ENCODE results near the gene PTGES. TPM values are rescaled to one million over a fixed set of nuclear protein-coding genes. Genes with fewer than 3 reads are reported as not detected.

The PTGES gene
- total and polyA plus RNA-seq, 9 of the 15 experiments (the other 6 are each of a cell fraction or from before 2014, with no cell fraction given), result 0.13 TPM; not detected in 8

DNA sequence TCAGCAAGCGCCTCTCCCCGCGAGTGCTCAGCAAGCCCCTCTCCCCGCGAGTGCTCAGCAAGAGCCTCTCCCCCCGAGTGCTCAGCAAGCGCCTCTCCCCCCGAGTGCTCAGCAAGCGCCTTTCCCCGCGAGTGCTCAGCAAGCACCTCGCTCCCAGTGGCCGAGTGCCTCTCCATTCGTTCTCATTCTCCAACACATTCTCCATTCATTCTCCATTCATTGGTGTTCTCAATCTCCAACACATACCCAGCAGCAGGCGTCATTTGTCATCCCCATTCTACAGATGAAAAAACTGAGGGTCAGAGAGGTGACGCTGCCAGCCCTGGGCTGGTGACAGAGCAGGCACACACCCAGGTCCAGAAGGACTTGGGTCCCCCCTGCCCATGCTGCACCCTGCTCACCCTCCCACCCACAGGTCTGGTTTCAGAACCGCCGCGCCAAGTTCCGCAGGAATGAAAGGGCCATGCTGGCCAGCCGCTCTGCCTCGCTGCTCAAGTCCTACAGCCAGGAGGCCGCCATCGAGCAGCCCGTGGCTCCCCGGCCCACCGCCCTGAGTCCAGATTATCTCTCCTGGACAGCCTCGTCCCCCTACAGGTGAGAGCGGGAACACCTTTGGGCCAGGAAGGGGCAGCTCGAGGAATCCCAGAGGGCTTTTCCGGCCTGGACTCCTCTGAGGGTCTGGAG lies 32.5 kb downstream of the PTGES start (continued):
- peak; percentile 35 for TF ChIP-seq FIP1L1 (IDR thresholded peaks at IDR 0.05; ENCODE audit: low read depth, low read length, poor library complexity, severe bottlenecking)
- TF ChIP-seq, protein P1, sequence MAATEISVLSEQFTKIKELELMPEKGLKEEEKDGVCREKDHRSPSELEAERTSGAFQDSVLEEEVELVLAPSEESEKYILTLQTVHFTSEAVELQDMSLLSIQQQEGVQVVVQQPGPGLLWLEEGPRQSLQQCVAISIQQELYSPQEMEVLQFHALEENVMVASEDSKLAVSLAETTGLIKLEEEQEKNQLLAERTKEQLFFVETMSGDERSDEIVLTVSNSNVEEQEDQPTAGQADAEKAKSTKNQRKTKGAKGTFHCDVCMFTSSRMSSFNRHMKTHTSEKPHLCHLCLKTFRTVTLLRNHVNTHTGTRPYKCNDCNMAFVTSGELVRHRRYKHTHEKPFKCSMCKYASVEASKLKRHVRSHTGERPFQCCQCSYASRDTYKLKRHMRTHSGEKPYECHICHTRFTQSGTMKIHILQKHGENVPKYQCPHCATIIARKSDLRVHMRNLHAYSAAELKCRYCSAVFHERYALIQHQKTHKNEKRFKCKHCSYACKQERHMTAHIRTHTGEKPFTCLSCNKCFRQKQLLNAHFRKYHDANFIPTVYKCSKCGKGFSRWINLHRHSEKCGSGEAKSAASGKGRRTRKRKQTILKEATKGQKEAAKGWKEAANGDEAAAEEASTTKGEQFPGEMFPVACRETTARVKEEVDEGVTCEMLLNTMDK (IDR thresholded peaks at IDR 0.05; ENCODE audit: borderline replicate concordance, insufficient read depth, low read depth, low read length, poor library complexity, severe bottlenecking), result peak; percentile 50
- TF ChIP-seq HDAC2 (IDR thresholded peaks at IDR 0.05), result 0 out of 2 replicates have a peak, but pooled peaks have one; percentile 17
- TF ChIP-seq FOS (IDR thresholded peaks at IDR 0.05; ENCODE audit: extremely low read depth, insufficient read length), result no peak
- TF ChIP-seq ZNF436 (CRISPR knock-in tag; IDR thresholded peaks at IDR 0.05), result no peak
- TF ChIP-seq BCOR (IDR thresholded peaks at IDR 0.05), result peak; percentile 87
- TF ChIP-seq, protein P2, sequence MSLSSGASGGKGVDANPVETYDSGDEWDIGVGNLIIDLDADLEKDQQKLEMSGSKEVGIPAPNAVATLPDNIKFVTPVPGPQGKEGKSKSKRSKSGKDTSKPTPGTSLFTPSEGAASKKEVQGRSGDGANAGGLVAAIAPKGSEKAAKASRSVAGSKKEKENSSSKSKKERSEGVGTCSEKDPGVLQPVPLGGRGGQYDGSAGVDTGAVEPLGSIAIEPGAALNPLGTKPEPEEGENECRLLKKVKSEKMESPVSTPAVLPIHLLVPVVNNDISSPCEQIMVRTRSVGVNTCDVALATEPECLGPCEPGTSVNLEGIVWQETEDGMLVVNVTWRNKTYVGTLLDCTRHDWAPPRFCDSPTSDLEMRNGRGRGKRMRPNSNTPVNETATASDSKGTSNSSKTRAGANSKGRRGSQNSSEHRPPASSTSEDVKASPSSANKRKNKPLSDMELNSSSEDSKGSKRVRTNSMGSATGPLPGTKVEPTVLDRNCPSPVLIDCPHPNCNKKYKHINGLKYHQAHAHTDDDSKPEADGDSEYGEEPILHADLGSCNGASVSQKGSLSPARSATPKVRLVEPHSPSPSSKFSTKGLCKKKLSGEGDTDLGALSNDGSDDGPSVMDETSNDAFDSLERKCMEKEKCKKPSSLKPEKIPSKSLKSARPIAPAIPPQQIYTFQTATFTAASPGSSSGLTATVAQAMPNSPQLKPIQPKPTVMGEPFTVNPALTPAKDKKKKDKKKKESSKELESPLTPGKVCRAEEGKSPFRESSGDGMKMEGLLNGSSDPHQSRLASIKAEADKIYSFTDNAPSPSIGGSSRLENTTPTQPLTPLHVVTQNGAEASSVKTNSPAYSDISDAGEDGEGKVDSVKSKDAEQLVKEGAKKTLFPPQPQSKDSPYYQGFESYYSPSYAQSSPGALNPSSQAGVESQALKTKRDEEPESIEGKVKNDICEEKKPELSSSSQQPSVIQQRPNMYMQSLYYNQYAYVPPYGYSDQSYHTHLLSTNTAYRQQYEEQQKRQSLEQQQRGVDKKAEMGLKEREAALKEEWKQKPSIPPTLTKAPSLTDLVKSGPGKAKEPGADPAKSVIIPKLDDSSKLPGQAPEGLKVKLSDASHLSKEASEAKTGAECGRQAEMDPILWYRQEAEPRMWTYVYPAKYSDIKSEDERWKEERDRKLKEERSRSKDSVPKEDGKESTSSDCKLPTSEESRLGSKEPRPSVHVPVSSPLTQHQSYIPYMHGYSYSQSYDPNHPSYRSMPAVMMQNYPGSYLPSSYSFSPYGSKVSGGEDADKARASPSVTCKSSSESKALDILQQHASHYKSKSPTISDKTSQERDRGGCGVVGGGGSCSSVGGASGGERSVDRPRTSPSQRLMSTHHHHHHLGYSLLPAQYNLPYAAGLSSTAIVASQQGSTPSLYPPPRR (CRISPR knock-in tag; IDR thresholded peaks at IDR 0.05; ENCODE audit: borderline replicate concordance), result peak; percentile 17; the same call in 1 of the 2 replicates
- TF ChIP-seq TBP (optimal IDR thresholded peaks at IDR 0.05; ENCODE audit: low read depth, low read length), result no peak
- TF ChIP-seq XRCC5 (IDR thresholded peaks at IDR 0.05; ENCODE audit: low read depth, low read length), result peak; percentile 1; the same call in 1 of the 2 replicates
- no peak for TF ChIP-seq CHD2 (IDR thresholded peaks at IDR 0.05; ENCODE audit: low read depth, low read length)
- TF ChIP-seq RBM25 (IDR thresholded peaks at IDR 0.05; ENCODE audit: low read depth, low read length, severe bottlenecking), result peak; percentile 19
- peak; percentile 65; the same call in 1 of the 2 replicates for TF ChIP-seq ZBTB7A (IDR thresholded peaks at IDR 0.05; ENCODE audit: borderline replicate concordance, control insufficient read depth, low read depth, low read length)
- TF ChIP-seq JUN (IDR thresholded peaks at IDR 0.05; ENCODE audit: borderline replicate concordance, low read depth, low read length), result no peak
- 0 out of 2 replicates have a peak, but pooled peaks have one; percentile 24 for TF ChIP-seq JUN (CRISPR knock-in tag; IDR thresholded peaks at IDR 0.05; ENCODE audit: borderline replicate concordance)
- TF ChIP-seq POLR3G (IDR thresholded peaks at IDR 0.05; ENCODE audit: extremely low read depth, insufficient read length, insufficient replicate concordance), result no peak
- TF ChIP-seq GABPB1 (CRISPR knock-in tag; IDR thresholded peaks at IDR 0.05), result no peak
- TF ChIP-seq TEAD2 (tag; IDR thresholded peaks at IDR 0.05), result no peak
- TF ChIP-seq ZNF785 (CRISPR knock-in tag; IDR thresholded peaks at IDR 0.05), result no peak
- no peak for TF ChIP-seq STAT5B (CRISPR knock-in tag; IDR thresholded peaks at IDR 0.05)
- TF ChIP-seq CBFB (CRISPR knock-in tag; IDR thresholded peaks at IDR 0.05), result no peak
- TF ChIP-seq EZH2 (IDR thresholded peaks at IDR 0.05; ENCODE audit: borderline replicate concordance, low read depth, low read length), result no peak
- no peak for TF ChIP-seq RCOR1 (IDR thresholded peaks at IDR 0.05; ENCODE audit: borderline replicate concordance in 1 of 2, low read depth in 2 of 2, low read length in 2 of 2)
